Fibroblast of lung (primary cell): ENCODE results near the gene CKMT1A. TPM values are rescaled to one million over a fixed set of nuclear protein-coding genes. Genes with fewer than 3 reads are reported as not detected.
"Not testable (repeated sequence)": the region's sequence is repeated elsewhere in the genome, so short reads cannot be mapped to it uniquely, and the experiment has no call there.

Experiments
- DNase-seq, 2 donors: peaks; one replicate each; pipeline versions ENCODE4 v3.0.0 to v3.0.0-alpha.2; 2010; ENCODE audit warnings: low read depth in 2 of 2
- H2AFZ ChIP-seq: 2 replicates; pipeline ENCODE4 v1.5.1; 2012; ENCODE audit warnings: low read length, control low read depth, inconsistent platforms
- H3K27ac ChIP-seq: 2 replicates; pipeline ENCODE4 v1.5.1; 2011; ENCODE audit warnings: low read length, control low read depth; ENCODE audit not compliant: insufficient read depth
- H3K27me3 ChIP-seq: 2 replicates; pipeline ENCODE4 v1.5.1; 2011; ENCODE audit warnings: mild to moderate bottlenecking, low read length; ENCODE audit not compliant: control insufficient read depth, insufficient read depth
- H3K36me3 ChIP-seq: 2 replicates; pipeline ENCODE4 v1.5.1; 2011; ENCODE audit warnings: low read length; ENCODE audit not compliant: control insufficient read depth, insufficient read depth
- H3K4me1 ChIP-seq: 2 replicates; pipeline ENCODE4 v1.5.1; 2011; ENCODE audit warnings: low read length; ENCODE audit not compliant: control insufficient read depth, insufficient read depth; ENCODE audit errors: extremely low read depth
- H3K4me2 ChIP-seq: 2 replicates; pipeline ENCODE4 v1.5.1; 2011; ENCODE audit warnings: low read length, control low read depth; ENCODE audit not compliant: insufficient read depth; ENCODE audit errors: extremely low read depth
- H3K4me3 ChIP-seq, 4 experiments: fragments of 200-600 bp in 1 of 4; sonication (generic) in 1 of 4; replicated peaks in 1 of 4; 2 replicates each; pipeline ENCODE4 v1.5.1; 2011 to 2016; ENCODE audit warnings: low read length in 4 of 4, low read depth in 3 of 4, mild to moderate bottlenecking in 3 of 4, control low read depth in 2 of 4, inconsistent platforms in 1 of 4, mixed read lengths in 1 of 4; ENCODE audit not compliant: insufficient read depth in 1 of 4; ENCODE audit errors: control extremely low read depth in 1 of 4
- H3K79me2 ChIP-seq: 2 replicates; pipeline ENCODE4 v1.5.1; 2012; ENCODE audit warnings: mild to moderate bottlenecking, low read length, inconsistent platforms; ENCODE audit not compliant: control insufficient read depth, insufficient read depth
- H3K9ac ChIP-seq: 2 replicates; pipeline ENCODE4 v1.5.1; 2011; ENCODE audit warnings: mild to moderate bottlenecking, low read length, control low read depth; ENCODE audit not compliant: insufficient read depth
- H3K9me3 ChIP-seq: 2 replicates; pipeline ENCODE4 v1.5.1; 2012; ENCODE audit warnings: low read depth, low read length; ENCODE audit not compliant: control insufficient read depth, insufficient read depth
- H4K20me1 ChIP-seq: 2 replicates; pipeline ENCODE4 v1.5.1; 2011; ENCODE audit warnings: low read length; ENCODE audit not compliant: control insufficient read depth, insufficient read depth; ENCODE audit errors: extremely low read depth
- EZH2 ChIP-seq: IDR thresholded peaks from 2 replicates; pipeline ENCODE4 v1.5.1; 2012; ENCODE audit warnings: low read length, control low read depth, mild to moderate bottlenecking; ENCODE audit errors: missing control alignments
- polyA plus RNA-seq, 2 donors: library from polyadenylated mRNA; depleted of rRNA in 1 of 2; stranded (reverse) in 1 of 2; unstranded in 1 of 2; fragments of >200 nt; gene quantifications; 2 replicates each; pipeline ENCODE4 v1.2.1, GENCODE V29; 2011 to 2012; ENCODE audit warnings: missing spikeins in 1 of 2
- total RNA-seq: library from RNA; depleted of rRNA; stranded (reverse); fragments of >200 nt; gene quantifications from 2 replicates; pipeline ENCODE4 v1.2.1, GENCODE V29; 2014
- TF ChIP-seq, protein P1 (sequence below), 2 donors: IDR thresholded peaks in 1 of 2; conservative IDR thresholded peaks in 1 of 2; 1 replicate in 1 of 2; 2 replicates in 1 of 2; pipeline ENCODE4 v1.5.1; 2011 to 2012; ENCODE audit warnings: low read length in 2 of 2, control low read depth in 1 of 2, inconsistent platforms in 1 of 2, low read depth in 1 of 2, mild to moderate bottlenecking in 1 of 2

Gene CKMT1A
- total and polyA plus RNA-seq, 2 donors (not counting 1 experiment from before 2014, with no cell fraction given) = 0.03 TPM; not detected in 1

DNA sequence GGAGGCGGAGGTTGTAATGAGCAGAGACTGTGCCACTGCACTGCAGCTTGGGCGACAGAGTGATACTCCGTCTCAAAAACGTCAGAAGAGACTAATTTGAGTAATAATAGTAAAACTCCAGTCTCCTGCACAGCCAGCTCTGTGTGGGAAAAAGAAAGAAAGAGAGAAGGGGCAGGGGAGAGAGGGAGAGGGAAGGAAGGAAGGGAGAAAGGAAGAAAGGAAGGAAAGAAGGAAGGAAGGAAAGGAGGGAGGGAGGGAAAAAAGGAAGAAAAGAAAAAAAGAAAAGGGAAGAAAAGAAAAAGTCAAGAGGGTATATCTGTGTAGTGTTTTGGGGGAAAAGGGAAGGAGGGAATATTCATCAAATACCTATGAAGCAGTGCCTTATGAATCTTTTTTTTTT lies 29.5 kb downstream of the CKMT1A start:
- no peaks in the 10 kb centered on the region for H4K20me1 ChIP-seq
- H2AFZ ChIP-seq = no peak overlapping the region
- H3K27me3 ChIP-seq = no peaks in the 10 kb centered on the region
- no peak for DNase-seq
- H3K9me3 ChIP-seq = no peaks in the 10 kb centered on the region
- no peak overlapping the region for H3K4me2 ChIP-seq
- H3K9ac ChIP-seq = no peak overlapping the region
- H3K27ac ChIP-seq = no peak overlapping the region
- no peak for TF ChIP-seq EZH2
- TF ChIP-seq, protein P1, sequence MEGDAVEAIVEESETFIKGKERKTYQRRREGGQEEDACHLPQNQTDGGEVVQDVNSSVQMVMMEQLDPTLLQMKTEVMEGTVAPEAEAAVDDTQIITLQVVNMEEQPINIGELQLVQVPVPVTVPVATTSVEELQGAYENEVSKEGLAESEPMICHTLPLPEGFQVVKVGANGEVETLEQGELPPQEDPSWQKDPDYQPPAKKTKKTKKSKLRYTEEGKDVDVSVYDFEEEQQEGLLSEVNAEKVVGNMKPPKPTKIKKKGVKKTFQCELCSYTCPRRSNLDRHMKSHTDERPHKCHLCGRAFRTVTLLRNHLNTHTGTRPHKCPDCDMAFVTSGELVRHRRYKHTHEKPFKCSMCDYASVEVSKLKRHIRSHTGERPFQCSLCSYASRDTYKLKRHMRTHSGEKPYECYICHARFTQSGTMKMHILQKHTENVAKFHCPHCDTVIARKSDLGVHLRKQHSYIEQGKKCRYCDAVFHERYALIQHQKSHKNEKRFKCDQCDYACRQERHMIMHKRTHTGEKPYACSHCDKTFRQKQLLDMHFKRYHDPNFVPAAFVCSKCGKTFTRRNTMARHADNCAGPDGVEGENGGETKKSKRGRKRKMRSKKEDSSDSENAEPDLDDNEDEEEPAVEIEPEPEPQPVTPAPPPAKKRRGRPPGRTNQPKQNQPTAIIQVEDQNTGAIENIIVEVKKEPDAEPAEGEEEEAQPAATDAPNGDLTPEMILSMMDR (conservative IDR thresholded peaks at IDR 0.05 in 1 of 2, IDR thresholded peaks at IDR 0.05 in 1 of 2; ENCODE audit: low read depth in 1 of 2, low read length in 2 of 2) = no peak
- H3K36me3 ChIP-seq = no peaks in the 10 kb centered on the region
- no peaks in the 10 kb centered on the region for H3K4me1 ChIP-seq
- H3K79me2 ChIP-seq = no peaks in the 10 kb centered on the region
- no peak overlapping the region for H3K4me3 ChIP-seq

DNA sequence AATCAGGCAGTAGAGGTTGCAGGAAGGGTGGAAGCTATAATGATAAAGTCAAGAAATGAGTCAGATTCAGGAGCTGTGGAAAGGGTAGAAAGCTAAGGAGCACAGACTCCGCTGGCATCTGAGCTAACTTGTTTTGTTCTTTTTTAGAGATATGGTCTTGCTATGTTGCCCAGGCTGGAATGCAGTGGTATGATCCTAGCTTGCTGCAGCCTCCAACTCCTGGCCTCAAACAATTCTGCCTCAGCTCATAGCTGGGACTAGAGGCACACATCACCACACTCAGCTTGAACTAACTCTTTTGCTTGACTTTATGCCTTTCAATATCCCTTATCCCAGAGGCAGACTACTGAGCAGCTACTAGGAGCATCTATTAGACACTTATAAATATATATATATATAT lies 32.6 kb downstream of the CKMT1A start:
- H3K79me2 ChIP-seq, H4K20me1 ChIP-seq, H3K36me3 ChIP-seq, H3K9me3 ChIP-seq, H3K4me1 ChIP-seq, H3K9ac ChIP-seq, H2AFZ ChIP-seq, DNase-seq, H3K27me3 ChIP-seq, H3K4me2 ChIP-seq, H3K4me3 ChIP-seq, H3K27ac ChIP-seq: not testable (repeated sequence)

DNA sequence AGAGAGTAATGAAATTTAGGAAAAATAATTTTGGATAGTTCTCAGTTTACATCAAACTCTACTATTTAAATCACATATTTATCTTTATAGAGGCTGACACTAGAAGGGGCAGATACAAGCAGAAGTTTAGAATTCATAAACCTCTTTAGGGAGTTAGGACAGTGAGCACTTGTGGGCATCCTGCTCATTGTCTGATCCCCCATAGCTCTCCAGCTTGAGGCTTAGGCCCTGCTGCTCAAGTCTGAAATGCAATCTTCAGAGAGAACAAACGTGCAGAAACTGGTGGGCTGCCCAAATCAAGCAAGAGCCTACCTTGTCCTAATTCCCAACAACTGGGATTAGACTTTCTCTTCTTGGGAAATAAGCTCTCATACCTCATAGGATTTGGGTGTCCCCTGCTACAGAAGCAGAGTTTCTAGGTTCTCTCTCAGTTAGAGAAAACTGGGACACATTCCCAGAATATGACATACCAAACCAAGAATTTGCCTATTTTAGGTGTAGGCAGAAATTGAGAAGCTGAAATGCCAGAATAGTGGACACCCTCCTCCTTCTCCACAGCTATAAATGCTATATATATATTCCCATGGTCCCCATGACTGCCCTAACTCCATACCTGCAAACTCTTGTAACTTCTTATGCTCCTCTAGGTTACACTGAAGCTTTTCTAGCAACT lies 34.5 kb downstream of the CKMT1A start:
- not testable (repeated sequence) for H2AFZ ChIP-seq, H3K79me2 ChIP-seq, H3K4me3 ChIP-seq, H3K4me2 ChIP-seq, H3K9me3 ChIP-seq, H4K20me1 ChIP-seq, H3K36me3 ChIP-seq, H3K27ac ChIP-seq, H3K27me3 ChIP-seq, H3K9ac ChIP-seq, H3K4me1 ChIP-seq
- DNase-seq = peak; percentile 20 to 55

DNA sequence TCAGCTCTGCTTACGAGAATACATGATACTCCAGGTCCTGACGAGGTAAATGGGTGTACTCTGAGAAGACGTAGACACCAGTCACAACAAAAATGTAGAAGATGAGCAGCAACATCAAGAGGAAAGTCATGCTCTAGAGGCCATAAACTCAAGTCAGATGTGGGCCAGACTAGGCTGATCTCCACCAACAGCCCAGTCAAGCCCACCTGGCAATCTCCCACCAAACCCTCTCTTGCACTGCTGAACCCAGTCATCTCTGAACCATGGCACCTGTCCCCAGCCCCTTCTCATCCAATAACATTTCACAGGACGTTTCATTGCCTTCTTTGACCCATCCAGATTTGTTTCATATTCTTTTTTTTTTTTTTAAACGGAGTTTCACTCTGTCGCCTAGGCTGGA lies 41.8 kb downstream of the CKMT1A start:
- no peak overlapping the region for H2AFZ ChIP-seq
- H3K27ac ChIP-seq = no peak overlapping the region
- no peaks in the 10 kb centered on the region for H3K4me1 ChIP-seq
- H4K20me1 ChIP-seq = no peaks in the 10 kb centered on the region
- no peaks in the 10 kb centered on the region for H3K36me3 ChIP-seq
- DNase-seq = no peak
- no peak overlapping the region for H3K9ac ChIP-seq
- no peak overlapping the region for H3K4me2 ChIP-seq
- H3K27me3 ChIP-seq = peaks cover 3% of the 10 kb centered on the region
- H3K79me2 ChIP-seq = no peaks in the 10 kb centered on the region
- H3K9me3 ChIP-seq = no peaks in the 10 kb centered on the region
- TF ChIP-seq, protein P1 (conservative IDR thresholded peaks at IDR 0.05 in 1 of 2, IDR thresholded peaks at IDR 0.05 in 1 of 2; ENCODE audit: low read depth in 1 of 2, low read length in 2 of 2) = no peak
- no peak for TF ChIP-seq EZH2
- no peak overlapping the region for H3K4me3 ChIP-seq

DNA sequence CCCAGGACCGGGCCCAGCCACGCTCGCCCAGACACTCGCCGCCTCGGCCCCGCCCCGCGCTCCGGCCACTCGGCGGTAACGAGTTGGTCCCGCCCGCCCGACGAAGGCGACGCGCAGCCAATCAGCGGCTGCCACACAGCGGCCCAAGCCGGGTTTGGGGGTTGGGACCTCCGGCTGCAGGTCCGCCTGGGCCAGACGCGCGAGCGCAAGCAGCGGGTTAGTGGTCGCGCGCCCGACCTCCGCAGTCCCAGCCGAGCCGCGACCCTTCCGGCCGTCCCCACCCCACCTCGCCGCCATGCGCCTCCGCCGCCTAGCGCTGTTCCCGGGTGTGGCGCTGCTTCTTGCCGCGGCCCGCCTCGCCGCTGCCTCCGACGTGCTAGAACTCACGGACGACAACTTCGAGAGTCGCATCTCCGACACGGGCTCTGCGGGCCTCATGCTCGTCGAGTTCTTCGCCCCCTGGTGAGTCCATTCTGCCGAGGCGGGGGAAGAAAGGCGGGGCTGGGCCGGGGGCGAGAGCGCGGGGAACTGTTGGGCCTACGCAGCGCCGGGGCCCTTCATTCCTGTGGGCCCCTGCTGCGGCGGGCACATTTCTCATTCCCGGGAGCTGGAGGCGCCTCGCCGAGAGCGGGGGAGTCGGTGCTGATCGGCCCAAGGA lies 52.7 kb downstream of the CKMT1A start, which contains the start of gene PDIA3:
Gene PDIA3, plus strand, starts transcription at position 194 of the 658 bp plus-strand sequence. Its CDS starts 102 bp downstream, at position 296.
- not testable (repeated sequence) for H3K4me1 ChIP-seq, H3K9me3 ChIP-seq, H3K36me3 ChIP-seq, H4K20me1 ChIP-seq, H3K27me3 ChIP-seq
- H2AFZ ChIP-seq = peak within 1 kb of the TSS; percentile 36
- peak within 1 kb of the TSS; percentile 97 for H3K9ac ChIP-seq
- peak within 1 kb of the TSS; percentile 62 to 94 (median 82) for H3K4me3 ChIP-seq
- peak; percentile 86 to 88 for DNase-seq
- H3K27ac ChIP-seq = peak within 1 kb of the TSS; percentile 96
- peak within 1 kb of the TSS; percentile 17 for H3K4me2 ChIP-seq
- H3K79me2 ChIP-seq = peaks cover 47% of the 10 kb centered on the region
